IPS-18a (cell line): Measurements from ENCODE around the gene TMEM269.
A peak's percentile ranks its signal among the peaks of the same experiment; 100 is the strongest.

Source experiments
- H3K27ac ChIP-seq: one replicate; pipeline ENCODE4 v1.5.1; 2013; ENCODE audit warnings: low read length
- H3K27me3 ChIP-seq: one replicate; pipeline ENCODE4 v1.6.1; 2013; ENCODE audit warnings: mild to moderate bottlenecking, low read length; ENCODE audit not compliant: control insufficient read depth, insufficient read depth
- H3K36me3 ChIP-seq: one replicate; pipeline ENCODE4 v1.6.1; 2013; ENCODE audit warnings: low read depth, low read length; ENCODE audit not compliant: control insufficient read depth
- H3K4me1 ChIP-seq: one replicate; pipeline ENCODE4 v1.6.1; 2013; ENCODE audit warnings: low read depth, low read length; ENCODE audit not compliant: control insufficient read depth
- H3K4me3 ChIP-seq: one replicate; pipeline ENCODE4 v1.5.1; 2013; ENCODE audit warnings: low read length
- H3K9ac ChIP-seq: one replicate; pipeline ENCODE4 v1.6.1; 2013; ENCODE audit warnings: mild to moderate bottlenecking, low read length, moderate library complexity
- H3K9me3 ChIP-seq: one replicate; pipeline ENCODE4 v1.6.1; 2013; ENCODE audit warnings: low read depth, low read length; ENCODE audit not compliant: control insufficient read depth

The TMEM269 gene

DNA sequence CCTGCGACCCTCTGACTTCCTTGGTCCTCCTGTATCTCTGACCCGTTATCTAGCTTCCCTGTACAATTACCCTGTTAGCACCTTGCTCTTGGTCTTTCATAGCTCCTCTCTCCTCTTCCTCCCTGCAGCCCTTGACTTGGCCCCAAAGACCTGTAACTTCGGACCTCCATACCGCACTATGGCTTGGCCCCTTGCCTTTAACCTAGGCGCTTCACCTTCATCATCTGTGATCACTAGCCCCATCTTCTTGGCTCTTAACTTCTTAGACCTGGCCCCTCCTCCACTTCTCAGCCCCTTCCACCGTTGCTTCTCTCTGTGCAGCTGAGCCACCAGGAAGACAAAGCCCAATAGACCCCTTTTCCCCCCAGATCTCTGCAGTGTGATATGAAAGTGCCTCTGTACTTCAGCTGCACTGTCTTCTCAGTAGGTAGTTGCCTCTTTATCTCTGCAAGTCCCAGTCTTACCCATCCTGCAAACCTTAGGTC lies 62.4 kb downstream of the TMEM269 start:
- peaks cover 12% of the 10 kb centered on the region for H3K4me1 ChIP-seq
- no peaks in the 10 kb centered on the region for H3K27me3 ChIP-seq
- peaks cover 23% of the 10 kb centered on the region for H3K36me3 ChIP-seq
- no peaks in the 10 kb centered on the region for H3K9me3 ChIP-seq
- H3K27ac ChIP-seq, result no peak overlapping the region
- peak overlapping the region; percentile 68 for H3K4me3 ChIP-seq
- peak overlapping the region; percentile 77 for H3K9ac ChIP-seq

DNA sequence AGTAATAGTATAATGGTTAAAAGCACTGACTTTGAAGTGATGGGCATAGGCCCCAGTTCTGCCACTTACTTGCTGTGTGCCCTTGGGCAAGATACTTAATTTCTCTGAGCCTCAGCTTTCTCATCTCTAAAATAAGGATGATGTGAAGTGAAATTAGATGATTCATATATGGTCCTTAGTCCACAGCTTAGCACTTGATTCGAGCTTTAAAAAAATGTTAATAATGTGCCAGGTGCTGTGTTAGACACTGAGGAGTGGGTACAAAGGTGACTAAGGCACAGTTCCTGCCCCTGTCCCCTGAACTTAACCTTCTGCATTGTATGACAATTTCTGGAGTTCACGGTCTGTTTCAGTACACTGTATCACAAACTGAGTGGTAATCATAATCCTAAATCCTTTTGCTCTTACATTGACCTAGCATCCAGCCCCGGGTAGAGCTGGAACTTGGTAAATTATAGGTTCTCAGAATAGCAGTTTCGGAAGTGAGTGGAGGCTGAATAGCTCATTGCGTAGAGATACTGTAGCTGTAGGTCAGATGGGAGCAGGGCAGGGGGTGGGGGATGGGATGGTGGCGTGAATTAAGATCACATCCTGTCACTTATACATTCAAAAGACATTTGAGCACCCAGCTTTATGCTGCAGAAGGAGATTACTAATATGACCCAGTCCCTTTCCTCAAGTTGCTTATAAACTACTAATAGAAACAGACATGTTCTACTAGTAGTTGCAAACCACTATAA lies 63.1 kb downstream of the TMEM269 start:
- Histone ChIP-seq H3K4me3 (peak overlapping the region; percentile 68), H3K4me1 (peaks cover 12% of the 10 kb centered on the region), H3K9me3 (no peaks in the 10 kb centered on the region), H3K27me3 (no peaks in the 10 kb centered on the region), H3K36me3 (peaks cover 27% of the 10 kb centered on the region), H3K9ac (peak overlapping the region; percentile 77), H3K27ac (no peak overlapping the region)

DNA sequence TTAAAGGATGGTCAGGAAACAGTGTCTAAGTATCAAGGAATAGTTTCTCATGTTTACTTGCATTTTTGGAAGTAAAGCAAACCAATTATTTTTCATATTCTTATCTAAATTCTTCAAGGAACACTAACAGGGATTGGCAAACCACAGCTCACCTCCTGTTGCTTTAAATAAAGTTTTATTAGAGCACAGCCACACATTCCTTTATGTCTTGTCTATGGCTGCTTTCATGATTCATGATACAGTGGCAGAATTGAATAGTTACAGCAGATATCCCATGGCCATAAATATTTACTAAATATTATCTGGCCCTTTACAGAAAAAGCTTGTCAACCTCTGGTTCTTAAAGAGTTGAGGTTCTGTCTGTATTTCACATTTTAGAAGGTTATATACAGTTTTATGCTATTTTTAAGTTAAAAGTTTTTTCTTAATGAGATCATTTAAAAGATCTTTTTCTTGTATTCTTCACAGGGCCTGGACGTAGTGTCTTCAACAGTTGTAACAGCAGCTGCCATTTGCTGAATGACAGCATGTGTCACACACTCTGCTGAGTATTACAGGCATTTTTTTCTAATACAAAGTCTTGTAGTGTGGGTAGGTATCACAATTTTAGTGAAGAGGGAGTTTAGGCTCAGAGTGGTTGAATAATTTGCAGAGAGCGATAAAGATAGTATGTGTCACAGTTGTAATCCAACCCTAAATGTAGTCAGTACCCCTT lies 64.2 kb downstream of the TMEM269 start:
- Histone ChIP-seq H3K9ac (no peak overlapping the region), H3K36me3 (peaks cover 27% of the 10 kb centered on the region), H3K4me1 (peaks cover 12% of the 10 kb centered on the region), H3K9me3 (no peaks in the 10 kb centered on the region), H3K27me3 (no peaks in the 10 kb centered on the region), H3K27ac (no peak overlapping the region), H3K4me3 (no peak overlapping the region)

DNA sequence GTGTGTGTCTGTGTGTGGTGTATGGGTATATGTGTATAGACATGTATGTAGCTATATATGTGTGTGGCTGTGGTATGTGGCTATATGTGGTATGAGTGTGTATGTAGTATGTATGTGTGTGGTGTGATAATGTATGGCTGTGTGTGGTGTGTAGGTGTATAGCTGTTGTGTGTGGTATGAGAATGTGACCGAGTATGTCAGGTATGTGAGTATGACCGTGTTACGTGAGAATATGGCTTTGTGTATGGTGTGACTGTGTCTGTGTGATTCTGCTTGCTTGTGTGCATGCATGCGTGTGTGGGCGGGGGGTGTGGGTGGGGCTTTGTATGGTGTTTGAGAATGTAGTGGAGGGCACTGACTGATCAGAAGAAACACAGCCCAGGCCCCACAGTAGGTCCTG lies 65.2 kb downstream of the TMEM269 start:
- Histone ChIP-seq H3K27ac (no peak overlapping the region), H3K4me3 (no peak overlapping the region), H3K36me3 (peaks cover 27% of the 10 kb centered on the region), H3K4me1 (peaks cover 12% of the 10 kb centered on the region), H3K9ac (no peak overlapping the region), H3K27me3 (no peaks in the 10 kb centered on the region), H3K9me3 (no peaks in the 10 kb centered on the region)
